ENCODE data around the gene SKAP1.
"Not testable (repeated sequence)": the region's sequence is repeated elsewhere in the genome, so short reads cannot be mapped to it uniquely, and the experiment has no call there.

SKAP1 gene

GRCh38 chr17:48241131-48241591 is 188.9 kb downstream of the SKAP1 start:
- peak; percentile 11 to 34 for DNase-seq

- DNase-seq, result no peak
These were observed 189.4 kb downstream of the SKAP1 start for GRCh38 chr17:48240562-48241130.

GRCh38 chr17:48240122-48240521 is 189.9 kb downstream of the SKAP1 start:
- DNase-seq, result no peak

GRCh38 chr17:48239603-48239995 is 190.4 kb downstream of the SKAP1 start:
- no peak for DNase-seq

- no peak for DNase-seq
These were observed 190.9 kb downstream of the SKAP1 start for GRCh38 chr17:48238933-48239602.

- DNase-seq, result no peak
These were observed 192.6 kb downstream of the SKAP1 start for GRCh38 chr17:48237456-48237855.

GRCh38 chr17:48236681-48237134 is 193.3 kb downstream of the SKAP1 start:
- DNase-seq, result no peak

- no peak for DNase-seq
These were observed 195.1 kb downstream of the SKAP1 start for GRCh38 chr17:48234922-48235321.

- DNase-seq, result no peak
These were observed 197.7 kb downstream of the SKAP1 start for GRCh38 chr17:48231995-48232959.

- no peak for DNase-seq
These were observed 200.1 kb downstream of the SKAP1 start for GRCh38 chr17:48229936-48230335.

- no peak for DNase-seq
These were observed 201.3 kb downstream of the SKAP1 start for GRCh38 chr17:48228720-48229119.

GRCh38 chr17:48225725-48226567 is 204.1 kb downstream of the SKAP1 start:
- no peak for DNase-seq

GRCh38 chr17:48223945-48224344 is 206.1 kb downstream of the SKAP1 start:
- DNase-seq, result no peak

- DNase-seq, result no peak
These were observed 210.4 kb downstream of the SKAP1 start for GRCh38 chr17:48219617-48220016.

GRCh38 chr17:48215583-48216139 is 214.4 kb downstream of the SKAP1 start:
- no peak for DNase-seq

GRCh38 chr17:48213797-48214196 is 216.2 kb downstream of the SKAP1 start:
- DNase-seq, result no peak

- DNase-seq, result no peak
These were observed 218.2 kb downstream of the SKAP1 start for GRCh38 chr17:48211787-48212186.

GRCh38 chr17:48211011-48211410 is 219.0 kb downstream of the SKAP1 start:
- DNase-seq, result no peak

GRCh38 chr17:48209973-48210372 is 220.0 kb downstream of the SKAP1 start:
- no peak for DNase-seq

GRCh38 chr17:48207776-48208544 is 222.1 kb downstream of the SKAP1 start:
- no peak for DNase-seq

GRCh38 chr17:48207036-48207435 is 223.0 kb downstream of the SKAP1 start:
- not testable (repeated sequence) for DNase-seq

Data from CD4-positive, alpha-beta T cell treated with Interleukin-1 beta for 1 hour (primary cell).